DMS 273 (cell line): ENCODE measurements around the gene PARP6.

Source experiments
- DNase-seq: peaks from one replicate; lab custom pipeline; 2025; ENCODE audit not compliant: unreplicated experiment; lab: John Stamatoyannopoulos, UW

Gene PARP6, protein sequence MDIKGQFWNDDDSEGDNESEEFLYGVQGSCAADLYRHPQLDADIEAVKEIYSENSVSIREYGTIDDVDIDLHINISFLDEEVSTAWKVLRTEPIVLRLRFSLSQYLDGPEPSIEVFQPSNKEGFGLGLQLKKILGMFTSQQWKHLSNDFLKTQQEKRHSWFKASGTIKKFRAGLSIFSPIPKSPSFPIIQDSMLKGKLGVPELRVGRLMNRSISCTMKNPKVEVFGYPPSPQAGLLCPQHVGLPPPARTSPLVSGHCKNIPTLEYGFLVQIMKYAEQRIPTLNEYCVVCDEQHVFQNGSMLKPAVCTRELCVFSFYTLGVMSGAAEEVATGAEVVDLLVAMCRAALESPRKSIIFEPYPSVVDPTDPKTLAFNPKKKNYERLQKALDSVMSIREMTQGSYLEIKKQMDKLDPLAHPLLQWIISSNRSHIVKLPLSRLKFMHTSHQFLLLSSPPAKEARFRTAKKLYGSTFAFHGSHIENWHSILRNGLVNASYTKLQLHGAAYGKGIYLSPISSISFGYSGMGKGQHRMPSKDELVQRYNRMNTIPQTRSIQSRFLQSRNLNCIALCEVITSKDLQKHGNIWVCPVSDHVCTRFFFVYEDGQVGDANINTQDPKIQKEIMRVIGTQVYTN

DNA sequence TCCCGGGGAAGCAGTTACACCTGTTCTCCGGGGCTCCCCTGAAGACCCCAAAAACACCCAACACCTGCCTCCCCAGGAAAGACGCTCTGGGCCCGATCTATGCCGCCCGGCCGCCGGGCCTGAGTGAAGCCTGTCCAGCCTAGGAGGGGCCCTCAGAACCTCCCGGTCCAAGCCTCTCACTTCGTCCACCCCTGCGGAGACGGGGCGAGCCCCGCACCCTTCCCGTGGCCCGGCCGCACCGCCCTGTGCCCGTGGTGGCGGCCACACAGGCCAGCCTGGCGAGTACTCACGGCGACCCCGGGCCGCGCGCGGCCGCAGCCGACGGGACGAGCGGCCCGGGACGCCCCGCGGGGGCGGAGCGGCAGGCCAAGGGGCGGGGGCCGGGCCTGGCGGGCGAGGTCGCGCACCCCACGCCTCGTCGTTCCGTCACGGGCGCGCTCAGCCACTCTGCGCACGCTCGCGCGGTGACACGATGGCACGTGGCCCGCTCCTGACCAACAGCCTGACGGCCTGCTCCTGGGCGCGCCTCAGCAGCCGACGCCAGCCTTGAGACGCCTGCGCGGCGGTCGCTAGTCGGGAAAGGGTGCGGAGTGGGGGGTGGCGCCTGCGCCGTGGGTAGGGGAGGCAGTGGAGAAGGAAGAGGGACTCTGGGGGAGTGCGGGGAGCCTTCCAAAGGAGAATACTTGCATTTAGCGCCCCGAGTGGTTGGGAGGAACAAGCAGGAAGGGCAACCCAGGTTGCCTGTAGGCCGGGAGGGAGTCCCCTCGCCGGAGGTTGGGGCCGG lies at the start of gene PARP6:
Gene PARP6, minus strand, starts transcription at position 342 of the 784 bp plus-strand sequence. CDS start 5,077 bp downstream, outside the sequence.
- DNase-seq, result peak; percentile 97

DNA sequence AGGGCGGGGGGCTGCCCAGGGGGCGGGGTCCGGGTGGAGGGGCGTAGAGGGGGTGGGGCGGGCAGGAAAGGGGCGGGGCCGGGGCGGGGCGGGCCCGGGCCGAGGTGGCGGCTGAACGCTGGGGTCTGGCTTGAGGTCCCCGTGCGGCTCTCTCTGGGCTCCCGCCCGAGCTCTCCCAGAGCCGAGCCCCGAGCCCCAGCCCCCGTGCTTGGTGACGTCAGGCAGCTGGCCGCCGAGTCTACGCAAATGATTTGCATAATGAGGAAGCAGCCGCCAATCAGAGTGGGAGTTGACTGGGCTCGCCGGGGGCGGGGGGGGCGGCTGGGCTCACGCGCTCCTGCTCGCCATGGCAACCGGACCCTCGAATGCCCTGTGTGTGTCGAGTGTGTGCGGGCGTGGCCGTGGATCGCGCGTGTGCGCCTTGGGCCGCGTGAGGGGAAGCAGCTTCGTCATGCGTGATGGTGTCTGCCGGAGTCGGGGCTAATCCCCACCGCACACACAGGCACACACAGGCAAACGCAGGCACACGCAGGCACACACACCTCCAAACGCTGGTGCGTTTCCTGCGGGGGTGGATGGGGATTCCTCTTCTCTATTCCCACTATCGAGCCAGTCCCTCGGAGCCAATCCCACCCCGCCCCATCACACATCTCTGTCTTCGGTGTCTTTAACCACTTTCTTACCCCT lies 47.8 kb upstream of the PARP6 start, which contains the start of gene CELF6:
Gene CELF6, minus strand, starts transcription at position 173 of the 687 bp plus-strand sequence. CDS start 283 bp downstream, outside the sequence.
- DNase-seq, result peak; percentile 87

DNA sequence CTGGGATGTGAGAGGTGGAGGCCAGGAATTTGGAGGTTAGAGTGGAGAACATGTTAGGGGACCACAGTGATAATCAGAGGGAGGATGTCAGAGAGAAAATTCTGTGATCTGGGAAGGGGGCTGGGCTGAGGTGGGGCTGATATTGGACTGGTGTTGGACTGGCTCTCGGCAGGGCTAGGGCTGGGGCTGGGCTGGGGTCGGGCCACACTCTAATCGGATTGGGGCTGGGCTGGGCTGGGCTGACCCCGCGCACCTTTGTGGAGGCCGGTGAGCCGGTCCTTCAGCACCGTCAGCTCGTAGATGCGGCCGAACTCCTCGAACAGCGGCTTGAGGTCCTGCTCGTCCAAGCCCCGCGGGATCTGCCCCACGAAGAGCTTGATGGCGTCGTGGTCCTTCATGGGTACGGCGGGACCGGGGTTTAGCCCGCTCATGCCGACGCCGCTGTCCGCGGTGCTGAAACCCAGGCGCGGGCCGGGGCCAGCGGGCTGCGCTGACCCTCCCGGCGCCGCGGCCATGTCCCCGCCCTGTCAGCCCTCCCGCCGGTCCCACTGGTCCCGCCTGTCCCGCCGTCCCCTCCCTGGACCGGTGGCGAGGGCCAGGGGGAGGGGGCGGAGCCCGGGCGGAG lies 47.1 kb upstream of the PARP6 start:
- peak; percentile 63 for DNase-seq

DNA sequence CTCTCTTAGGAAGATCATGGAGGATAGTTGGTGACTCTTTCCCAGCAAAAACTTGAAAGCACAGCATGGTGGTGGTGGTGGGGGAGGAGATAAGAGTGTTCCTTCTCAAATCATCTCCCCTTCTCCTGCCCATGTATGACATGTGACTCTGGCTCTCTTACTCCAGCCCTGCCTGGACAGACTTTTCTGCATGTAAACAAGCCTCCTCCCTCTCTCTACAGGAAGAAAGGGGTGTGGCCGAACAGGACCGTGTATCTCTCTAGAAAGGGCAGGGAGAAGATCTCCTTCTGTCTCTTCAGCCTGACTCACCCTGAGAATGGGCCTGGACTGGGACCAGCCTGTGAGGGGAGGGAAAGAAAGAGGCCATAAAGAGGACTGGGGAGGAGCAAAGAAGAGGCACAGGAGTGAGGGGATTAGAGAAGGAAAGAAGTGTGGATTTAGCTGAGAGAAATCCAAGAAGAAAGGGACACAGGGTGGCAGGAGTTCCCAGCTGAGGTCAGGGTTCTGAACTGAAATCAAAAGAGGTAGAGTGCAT lies 46.1 kb upstream of the PARP6 start:
- DNase-seq, result no peak

DNA sequence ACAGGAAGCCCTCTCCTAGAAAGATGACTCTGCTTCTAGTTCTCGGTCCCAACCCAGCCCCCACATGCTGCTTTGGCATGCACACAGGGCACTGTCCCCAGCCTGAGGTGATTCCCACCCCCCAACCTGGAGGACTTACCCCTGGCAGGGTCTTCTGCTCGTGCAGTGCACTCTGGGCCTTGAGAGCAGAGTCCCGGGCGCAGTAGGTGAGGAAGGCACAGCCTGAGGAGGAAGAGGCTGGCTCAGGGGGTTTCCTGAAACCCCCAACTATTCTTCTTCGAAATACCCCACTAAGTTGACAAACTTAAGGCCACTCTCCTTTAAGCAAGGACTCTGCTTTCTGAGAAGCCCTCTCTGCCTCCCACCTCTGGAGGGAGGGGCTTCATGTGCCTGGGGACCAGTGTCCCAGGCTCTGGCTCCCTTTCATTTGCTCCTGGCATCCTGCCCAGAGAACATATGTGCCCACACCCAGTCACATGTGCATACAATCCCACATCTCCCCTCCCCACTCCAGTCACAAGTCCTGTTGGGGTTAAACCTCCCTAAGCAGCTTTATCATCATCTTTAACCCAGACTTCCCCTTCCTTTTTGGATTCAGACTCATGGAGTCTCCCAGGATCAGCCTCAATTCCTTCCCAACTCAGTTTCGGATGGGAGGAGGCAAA lies 43.5 kb upstream of the PARP6 start:
- peak; percentile 80 for DNase-seq

DNA sequence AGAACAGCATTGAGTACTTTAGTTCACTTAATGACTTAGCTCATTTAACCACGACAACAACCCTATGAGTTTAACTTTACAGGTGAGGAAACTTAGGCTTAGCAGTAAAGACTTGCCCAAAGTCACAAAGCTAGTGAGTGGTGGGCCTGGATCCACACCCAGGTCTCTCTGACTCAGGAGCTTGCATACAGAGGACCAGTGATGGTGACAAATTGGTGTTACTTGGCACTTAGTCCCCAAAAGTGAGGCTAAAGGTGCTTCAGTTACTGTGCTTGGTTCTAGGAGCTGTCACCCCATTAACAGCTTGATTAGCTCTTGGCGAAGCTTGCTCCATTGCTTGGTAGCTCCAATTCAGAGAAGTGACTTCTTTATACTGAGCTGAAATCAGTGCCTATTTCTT lies 41.5 kb upstream of the PARP6 start:
- DNase-seq, result no peak

DNA sequence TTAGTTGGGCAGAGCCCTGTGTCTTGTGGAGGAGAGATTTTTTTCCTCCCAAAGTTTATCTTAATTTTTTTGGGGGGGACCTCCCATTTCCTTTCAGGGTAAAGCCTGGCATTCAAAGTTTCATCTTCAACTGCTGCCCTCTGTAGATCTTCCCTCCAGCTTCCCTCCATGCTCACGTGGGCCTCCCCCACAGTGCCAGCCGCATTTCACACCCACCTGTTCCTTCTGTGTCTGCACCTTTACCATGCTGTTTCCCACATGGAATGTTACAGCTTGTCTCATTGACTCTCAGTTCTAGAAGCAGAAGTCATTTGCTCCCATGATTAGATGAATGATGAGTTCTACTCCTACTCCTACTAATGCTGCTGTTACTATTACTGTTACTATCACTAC lies 41.1 kb upstream of the PARP6 start:
- no peak for DNase-seq

DNA sequence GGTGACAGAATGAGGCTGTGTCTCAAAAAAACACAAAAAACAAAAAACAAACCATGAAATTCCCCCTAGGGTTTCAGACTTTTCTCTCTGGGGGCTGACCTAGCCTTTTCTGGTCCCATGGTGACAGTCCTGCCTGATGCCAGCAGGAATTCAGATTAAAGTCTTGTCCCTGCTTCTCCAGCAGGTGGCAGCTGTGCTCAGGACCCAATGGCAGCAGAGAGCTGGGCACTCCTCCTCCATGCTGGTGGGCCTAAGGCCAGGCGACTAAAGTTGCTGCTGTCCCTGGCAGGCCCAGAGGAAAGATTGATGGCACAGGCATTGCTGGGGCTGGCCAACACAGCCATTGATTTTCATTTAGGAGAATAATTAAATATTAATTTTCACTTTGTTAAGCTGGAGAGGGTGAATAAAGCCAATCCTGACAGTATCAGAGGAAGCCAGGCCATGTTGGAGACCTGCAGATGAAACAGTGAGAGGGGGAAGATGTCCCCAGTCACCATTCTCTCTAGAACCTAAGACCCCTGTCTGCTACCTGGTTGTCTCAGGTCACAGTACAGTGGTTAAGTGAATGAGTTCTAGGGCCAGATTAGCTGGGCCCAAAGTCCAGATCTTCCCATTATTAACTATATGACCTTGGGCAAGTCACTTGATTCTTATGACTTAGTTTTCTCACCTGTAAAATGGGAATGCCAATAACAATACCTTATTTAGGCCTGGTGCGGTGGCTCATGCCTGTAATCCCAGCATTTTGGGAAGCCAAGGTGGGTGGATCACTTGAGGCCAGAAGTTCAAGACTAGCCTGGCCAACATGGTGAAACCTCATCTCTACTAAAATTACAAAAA lies 40.5 kb upstream of the PARP6 start:
- peak; percentile 80 for DNase-seq

DNA sequence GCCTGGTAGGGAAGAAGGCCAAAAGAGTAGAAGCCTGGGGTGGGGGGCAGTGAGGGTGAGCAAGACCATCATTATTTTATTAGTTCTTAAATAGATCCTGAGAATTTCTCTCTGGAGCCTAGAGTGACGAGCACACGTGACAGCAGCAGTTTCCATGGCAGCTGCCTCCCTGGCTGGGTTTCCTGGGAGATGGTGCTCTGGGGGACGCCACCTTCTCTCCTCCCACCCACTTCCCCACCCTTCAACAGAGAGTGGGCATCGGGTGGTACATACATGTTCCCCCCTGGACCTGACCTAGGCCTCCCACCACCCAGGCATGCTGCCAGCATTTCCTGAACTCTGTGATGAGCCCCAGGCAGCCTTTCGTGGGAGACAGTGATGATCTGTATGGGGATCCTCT lies 34.7 kb upstream of the PARP6 start:
- peak; percentile 5 for DNase-seq

DNA sequence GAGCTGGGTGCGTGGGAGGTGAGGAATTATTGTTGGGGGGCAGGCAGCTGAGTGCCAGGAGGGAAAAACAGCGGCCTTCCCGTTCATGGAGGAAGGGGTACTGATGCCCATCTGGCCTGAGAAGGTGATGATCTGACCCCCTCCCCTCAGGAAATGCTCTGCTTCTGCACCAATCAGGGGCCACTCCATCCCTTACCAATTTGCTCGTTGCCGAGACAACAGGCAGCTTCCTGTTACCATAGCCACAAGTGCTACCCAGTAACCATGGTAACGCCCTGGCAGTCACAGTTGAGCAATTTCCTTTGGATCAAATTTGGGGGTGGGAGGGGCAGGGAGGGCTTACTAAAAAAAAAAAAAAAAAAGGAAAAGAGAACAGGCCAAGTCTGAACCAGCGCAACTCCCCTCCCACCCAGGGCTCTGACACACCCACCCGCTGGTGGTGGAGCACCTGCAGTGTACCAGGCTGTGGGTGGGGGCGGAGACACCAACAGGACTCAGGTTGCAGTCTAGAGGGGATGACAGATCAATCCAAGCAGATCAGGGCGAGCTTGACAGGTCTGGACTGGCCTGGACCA lies 33.9 kb upstream of the PARP6 start:
- peak; percentile 60 for DNase-seq

DNA sequence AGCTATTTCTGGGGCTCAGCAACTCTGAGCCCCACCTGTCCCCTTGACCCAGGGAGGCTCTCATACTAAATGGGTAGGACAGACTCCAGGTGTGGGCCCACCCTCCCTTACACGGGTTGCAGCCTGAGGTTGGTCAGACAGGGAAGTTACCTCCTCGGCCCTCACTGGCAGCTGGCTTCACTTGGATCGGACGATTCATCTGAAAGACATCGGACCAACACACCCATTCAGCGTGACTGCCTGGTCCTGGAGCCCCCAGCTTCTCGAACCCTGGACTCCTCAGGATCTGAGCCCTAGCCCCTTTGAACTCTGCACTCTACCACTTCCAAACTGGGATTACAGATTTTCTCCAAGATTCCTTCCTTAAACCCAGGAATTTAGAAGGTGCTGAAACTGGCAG lies 32.2 kb upstream of the PARP6 start:
- no peak for DNase-seq

DNA sequence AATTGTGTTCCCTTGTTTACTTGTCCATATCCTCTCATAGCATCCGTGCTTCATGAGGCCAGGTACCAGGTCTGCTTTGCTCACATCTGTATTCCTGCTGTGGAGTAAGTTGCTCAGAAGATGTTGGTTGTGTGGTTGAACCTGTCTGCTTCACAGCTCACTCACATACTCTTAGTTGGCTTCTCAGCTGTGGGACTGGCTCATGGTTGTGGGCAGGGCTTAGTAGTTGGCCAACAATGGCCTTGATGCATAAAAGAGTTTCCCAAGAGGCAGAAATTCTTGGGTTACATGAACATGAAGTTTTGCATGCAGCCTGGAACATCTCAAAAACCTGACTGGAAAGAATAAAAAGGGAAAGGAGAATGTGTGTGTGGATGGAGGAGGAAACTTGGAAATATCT lies 30.6 kb upstream of the PARP6 start:
- no peak for DNase-seq

DNA sequence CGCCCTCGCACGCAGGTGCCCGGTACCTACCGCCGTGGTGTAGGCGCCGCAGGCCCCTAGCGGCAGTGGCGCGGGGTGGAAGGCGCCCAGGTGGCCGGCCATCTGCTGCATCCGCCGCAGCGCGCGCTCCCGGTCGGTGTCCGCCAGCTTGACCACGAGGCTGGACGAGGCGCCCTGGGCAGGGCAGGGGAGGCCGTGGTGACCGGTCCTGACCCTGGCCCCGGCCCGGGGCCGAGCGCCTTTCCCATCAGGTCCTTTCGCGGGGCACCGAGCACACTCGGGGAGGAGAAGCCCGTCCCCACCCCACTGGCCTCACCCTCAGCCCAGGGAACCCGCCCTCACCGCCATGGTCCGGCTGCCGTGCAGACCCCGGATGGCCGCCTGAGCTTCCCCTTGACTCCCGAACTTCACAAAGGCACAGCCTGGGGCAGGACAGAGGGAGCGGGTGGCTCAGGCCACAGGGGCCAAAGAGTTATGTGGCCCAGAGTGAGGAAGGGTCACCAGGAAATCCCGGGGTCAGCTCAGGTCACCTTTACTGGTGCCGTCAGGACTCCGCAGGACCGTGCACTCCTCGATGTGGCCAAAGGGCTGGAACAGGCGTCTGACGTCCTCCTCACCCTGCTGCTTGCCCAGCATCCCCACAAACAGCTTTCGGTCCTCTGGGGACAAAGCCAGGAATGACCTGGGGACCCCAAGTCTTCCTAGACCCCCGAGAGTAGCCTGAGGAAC lies 17.4 kb upstream of the PARP6 start:
- no peak for DNase-seq

DNA sequence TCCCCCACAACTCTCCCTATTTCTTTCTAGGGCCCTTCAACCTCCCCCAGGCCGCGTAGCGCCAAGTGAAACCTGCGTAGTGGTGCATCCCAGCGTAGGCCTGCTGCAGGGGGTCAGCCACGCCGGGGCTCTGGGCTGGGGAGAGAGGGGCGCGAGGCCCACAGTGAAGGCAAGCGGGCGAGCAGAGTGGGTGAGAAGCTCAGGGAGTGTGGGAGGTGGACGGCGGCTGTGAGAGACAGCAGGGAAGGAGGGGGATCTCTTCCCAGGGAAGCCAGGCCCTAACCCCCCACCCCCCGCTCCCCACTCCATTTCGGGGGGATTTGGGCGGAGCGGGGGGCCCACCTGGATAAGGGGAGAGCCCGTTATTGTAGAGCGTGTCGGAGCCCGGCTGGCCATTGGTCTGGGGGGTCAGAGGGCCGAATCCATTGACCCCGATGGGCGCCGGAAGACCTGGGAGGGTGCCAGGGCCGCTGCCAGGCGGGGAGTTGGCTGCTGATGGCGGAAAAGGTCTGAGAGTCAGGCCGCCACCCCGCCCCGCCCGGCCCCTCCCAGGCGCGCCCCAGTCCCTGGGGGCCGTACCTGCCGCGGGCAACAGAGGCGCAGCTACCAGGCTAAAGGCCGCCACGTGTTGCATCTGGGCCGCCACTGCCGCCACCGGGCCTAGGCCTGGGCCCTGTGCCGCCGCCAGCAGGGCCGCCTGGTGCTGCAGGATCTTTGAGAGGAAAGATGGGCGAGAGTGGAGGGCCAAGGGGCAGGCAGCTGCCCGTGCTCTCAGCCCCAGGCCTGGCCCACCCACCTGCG lies 16.6 kb upstream of the PARP6 start:
- DNase-seq, result no peak

DNA sequence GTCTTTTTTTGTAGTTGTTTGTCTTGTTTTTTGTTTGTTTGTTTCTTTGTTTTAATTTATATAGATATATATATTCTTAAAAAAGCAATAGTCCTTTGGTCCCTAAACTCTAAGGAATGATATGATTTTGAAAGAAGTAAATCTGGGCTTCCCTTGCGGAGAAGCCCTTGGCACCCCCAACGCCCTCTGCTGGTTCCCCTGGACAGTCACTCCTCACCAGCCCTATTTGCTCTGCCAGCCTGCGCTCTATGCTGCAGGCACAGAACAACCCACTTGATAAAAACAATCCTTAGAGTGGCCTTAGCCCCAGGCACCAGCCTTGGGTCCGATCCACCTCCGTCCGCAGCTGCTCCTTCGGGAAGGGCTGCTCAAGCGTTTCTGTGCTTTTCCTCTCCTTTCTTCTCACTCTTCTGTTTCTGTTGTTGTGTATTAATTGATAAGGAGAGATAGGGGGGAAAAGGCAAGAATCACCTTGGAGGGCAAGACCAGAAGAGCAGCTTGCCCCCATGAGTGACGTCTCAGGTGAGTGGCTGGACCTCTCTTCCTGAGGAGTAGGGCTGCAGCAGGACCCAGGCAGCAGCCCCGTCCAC lies 13.7 kb upstream of the PARP6 start:
- peak; percentile 55 for DNase-seq

DNA sequence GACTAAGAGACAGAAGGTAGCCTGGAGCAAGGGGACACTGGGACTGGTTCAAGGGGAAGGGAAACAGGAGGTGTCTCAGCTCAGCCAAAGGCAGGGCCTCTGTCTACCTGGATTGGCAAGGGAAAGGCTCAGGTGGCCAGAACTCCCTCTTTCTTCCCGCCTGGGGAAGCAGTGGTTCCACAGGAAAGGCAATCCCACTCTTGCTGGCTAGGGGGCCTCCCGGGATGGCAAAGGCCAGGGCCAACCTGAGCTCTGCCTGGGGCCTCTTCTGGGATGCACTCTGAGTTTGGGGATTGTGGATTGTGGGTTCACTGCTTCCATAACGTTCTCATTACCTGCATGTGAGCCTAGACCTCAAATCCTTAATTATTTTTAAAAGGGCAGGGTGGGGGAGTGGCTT lies 13.0 kb upstream of the PARP6 start:
- peak; percentile 12 for DNase-seq

DNA sequence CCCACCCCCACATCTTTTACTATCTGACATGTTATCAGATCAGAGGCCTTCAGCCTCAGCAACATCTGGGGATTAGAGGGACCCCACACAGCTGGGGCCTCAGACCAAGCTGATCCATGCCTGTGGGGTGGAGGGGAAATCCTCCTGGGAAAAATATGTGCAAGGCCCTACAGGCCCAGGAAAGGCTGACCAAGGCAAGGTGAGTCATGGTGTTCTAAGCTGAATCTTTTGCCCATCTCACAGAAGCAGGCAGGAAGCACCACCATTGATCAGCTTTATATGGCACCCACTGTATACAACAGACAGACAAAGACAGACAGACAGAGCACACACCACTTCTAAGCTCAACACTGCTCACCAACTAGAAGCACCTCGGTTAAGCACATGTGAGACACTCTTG lies 12.4 kb upstream of the PARP6 start:
- DNase-seq, result no peak
